HL-60/S4 treated with phorbol 12-myristate 13-acetate at 8.2 ng/mL for 4 days and 3 days (cell line): ENCODE measurements around the gene PLEKHJ1.

Experiments used
- in situ Hi-C: fragments of 300-500 bp; cut with MboI; formaldehyde crosslinking; loops from 2 replicates; pipeline ENCODE4 v1.15.0; 2022; ENCODE audit warnings: low sequenced_read_pairs

PLEKHJ1 gene

DNA sequence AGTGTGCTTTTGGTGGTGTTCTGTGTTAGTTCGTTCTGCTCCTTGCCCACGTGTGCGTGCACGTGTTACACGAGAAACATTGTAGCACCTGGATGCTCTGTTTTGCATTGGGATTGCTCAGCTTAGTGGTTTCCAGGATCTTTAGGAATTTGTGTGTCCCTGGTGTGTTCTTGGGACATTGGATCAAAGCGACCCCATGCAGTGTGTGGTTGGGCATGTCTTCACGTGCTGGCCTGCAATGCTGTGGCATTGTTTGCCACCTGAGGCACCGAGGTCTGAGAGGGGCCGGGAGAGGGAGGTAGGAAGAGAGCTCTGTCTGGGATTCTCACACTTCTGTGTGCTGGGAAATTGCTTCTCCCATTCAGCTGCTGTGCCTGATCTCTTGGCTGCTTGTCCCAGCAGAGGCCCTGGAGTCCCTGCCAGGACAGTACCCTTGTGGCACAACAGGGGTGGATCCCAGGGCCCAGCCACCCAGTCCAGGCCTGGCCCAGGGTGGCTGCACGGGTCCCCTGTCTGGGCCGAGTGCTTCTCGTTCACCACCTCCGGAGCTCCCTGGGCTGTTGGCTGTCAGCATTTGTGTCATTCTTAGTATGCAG lies 11.3 kb downstream of the PLEKHJ1 start:
- in situ Hi-C loops: no loop called here

DNA sequence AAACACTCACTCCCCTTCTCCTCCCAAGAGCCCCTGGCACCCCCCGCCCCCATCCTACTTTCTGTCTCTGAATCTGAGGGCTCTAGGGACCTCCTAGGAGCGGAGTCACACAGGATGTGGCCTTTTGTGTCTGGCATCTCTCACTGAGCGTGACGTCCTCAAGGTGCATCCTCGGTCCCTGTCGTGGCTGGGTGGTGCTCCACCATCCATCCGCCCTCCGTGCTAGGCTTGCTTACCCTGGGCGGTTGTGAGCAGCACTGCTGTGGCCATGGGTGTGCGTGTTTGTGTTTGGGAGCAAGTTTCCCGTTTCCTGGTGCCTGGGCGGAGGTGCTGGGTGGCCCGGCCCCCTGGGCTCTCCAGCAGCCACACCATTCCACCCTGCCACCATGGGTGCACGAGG lies 12.2 kb downstream of the PLEKHJ1 start:
- in situ Hi-C loops: no loop called here

DNA sequence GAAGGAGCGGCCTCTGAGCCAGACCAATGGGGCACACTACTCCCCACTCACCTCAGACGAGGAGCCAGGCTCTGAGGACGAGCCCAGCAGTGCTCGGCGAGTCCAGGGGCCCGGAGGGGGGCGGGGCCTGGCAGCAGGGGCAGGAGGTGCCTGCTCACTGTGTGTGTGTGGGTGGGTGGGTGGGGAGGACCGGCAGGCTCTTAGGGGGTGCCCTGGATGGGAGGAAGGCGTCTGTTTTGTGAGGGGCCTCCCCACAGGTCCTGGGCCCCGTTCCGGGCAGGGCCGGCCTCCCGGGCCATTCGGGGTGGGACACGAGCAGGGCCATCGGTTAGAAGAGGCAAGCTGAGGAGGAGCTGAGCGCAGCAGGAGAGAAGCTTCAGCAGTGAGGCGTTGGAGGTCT lies 12.7 kb downstream of the PLEKHJ1 start:
- in situ Hi-C loops: no loop called here

DNA sequence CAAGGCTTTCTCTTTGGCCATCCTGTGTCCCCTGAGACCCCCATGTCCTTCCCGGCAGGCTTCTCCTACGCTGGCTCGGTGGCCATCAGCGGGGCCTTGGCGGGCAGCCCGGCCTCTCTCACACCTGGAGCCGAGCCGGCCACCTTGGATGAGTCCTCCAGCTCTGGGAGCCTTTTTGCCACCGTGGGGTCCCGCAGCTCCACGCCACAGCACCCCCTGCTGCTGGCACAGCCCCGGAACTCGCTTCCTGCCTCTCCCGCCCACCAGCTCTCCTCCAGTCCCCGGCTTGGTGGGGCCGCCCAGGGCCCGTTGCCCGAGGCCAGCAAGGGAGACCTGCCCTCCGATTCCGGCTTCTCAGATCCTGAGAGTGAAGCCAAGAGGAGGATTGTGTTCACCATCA lies 14.2 kb downstream of the PLEKHJ1 start:
- in situ Hi-C loops: no loop called here

DNA sequence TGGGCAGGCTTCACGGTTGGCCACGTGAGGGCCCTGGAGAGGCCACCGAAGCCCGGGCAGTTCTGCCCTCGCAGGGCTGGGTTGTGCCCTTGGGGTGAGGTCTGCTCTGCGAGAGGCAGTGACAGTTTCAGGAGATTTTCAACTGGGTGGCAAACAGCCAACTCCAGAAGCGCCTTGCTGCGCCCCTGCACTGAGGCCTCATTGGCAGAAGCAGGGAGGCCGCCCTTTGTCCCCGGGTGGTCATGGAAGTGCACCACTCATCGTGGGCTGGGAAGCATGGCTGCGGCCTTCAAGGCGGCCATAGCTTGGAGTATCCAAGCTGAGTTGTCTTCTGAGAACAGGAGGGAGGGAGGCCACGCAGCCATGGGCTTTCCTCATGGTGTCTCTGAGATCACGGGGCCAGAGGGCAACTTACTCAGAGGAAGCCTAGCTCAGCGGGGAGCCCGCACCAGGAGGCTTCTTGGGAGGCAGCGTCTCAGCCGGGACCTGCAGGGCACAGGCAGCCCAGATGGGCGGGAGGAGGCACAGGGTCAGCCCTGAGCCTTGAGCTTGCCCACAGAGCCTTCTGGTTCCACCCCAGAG lies 14.8 kb downstream of the PLEKHJ1 start:
- in situ Hi-C loops: no loop called here

DNA sequence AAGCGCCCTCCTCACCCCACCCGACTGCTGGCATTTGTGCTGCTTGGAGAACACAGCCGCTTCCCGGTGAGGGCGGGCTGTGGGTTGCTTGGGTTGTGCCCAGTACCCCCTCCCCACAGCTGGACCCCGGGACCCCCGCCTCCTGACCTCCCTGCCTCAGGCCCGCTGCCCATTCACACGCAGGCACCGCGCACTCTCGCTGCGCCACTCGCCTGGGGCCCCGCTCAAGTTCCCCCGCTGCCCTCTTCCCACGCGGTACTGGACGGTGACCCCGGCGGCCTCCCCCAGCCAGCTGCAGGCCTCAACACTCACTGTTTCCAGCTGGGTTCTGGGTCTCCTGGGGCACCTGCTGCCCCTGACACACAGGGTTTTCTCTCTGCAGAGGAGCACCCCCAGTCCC lies 16.4 kb downstream of the PLEKHJ1 start:
- in situ Hi-C loops: no loop called here

GRCh38 chr19:2217591-2217990 lies 18.5 kb downstream of the PLEKHJ1 start:
- in situ Hi-C loops: no loop called here

DNA sequence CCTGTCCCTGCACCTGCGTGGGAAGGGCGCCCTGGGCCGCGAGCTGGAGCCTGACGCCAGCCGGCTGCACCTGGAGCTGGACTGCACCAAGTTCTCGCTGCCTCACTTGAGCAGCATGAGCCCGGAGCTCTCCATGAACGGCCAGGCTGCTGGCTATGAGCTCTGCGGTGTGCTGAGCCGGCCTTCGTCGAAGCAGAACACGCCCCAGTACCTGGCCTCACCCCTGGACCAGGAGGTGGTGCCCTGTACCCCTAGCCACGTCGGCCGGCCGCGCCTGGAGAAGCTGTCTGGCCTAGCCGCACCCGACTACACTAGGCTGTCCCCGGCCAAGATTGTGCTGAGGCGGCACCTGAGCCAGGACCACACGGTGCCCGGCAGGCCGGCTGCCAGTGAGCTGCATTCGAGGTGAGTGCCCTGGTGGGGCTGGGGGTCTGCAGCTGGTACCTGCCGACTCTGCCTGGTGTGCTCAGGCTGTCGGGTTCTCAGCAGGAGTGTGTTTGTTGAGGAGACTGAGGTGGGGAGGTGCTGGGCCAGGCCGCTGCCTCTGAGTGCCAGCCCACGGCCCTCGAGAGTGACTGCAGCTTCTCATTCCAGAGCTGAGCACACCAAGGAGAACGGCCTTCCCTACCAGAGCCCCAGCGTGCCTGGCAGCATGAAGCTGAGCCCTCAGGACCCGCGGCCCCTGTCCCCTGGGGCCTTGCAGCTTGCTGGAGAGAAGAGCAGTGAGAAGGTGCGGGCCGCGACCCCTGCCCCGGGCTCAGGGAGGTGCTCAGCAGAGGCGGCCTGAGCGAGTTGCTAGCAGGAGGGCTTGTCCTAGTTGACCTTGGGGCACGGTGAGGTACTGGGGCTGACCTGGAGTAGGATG lies 19.5 kb downstream of the PLEKHJ1 start:
- in situ Hi-C loops: no loop called here

DNA sequence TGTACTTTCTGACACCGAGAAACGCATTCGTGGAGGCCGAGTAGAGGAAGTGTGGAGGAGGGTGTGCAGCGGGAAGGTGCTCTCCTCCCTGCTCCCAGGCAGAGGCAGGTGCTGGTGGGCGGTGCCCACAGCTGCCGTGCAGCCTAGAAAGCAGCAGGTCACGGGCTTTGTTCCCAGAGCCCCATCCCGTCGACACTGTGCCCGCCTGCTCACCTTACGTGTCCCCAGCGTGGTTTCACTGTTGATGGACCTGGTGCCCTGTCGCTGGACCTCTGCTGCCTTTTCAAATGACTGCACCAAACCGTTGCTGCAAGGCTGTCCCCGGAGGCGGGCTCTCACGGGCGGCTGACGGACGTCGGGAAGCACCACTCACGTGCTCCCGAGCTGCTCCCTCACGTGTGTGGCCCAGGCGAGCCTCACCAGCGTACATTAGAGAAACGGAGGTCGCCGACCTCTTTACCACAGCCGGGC lies 20.8 kb downstream of the PLEKHJ1 start:
- in situ Hi-C loops: no loop called here

DNA sequence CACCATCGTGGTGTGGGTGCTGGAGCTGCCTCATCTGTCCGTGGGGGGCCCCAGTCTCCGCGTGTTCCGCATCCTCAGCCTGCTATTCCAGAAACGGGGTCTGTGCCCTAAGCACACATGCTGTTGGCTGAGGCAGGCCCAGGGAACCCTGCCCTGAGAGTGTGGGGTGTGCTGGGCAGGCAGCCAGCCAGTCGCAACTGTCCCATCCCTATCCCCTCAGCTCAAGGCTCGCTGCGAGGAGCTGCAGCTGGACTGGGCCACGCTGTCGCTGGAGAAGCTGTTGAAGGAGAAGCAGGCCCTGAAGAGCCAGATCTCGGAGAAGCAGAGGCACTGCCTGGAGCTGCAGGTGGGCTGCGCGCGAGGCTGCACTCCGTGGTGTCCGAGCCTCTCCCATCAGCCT lies 21.9 kb downstream of the PLEKHJ1 start:
- in situ Hi-C loops: no loop called here

GRCh38 chr19:2213799-2214198 lies 22.3 kb downstream of the PLEKHJ1 start:
- in situ Hi-C loops: no loop called here

DNA sequence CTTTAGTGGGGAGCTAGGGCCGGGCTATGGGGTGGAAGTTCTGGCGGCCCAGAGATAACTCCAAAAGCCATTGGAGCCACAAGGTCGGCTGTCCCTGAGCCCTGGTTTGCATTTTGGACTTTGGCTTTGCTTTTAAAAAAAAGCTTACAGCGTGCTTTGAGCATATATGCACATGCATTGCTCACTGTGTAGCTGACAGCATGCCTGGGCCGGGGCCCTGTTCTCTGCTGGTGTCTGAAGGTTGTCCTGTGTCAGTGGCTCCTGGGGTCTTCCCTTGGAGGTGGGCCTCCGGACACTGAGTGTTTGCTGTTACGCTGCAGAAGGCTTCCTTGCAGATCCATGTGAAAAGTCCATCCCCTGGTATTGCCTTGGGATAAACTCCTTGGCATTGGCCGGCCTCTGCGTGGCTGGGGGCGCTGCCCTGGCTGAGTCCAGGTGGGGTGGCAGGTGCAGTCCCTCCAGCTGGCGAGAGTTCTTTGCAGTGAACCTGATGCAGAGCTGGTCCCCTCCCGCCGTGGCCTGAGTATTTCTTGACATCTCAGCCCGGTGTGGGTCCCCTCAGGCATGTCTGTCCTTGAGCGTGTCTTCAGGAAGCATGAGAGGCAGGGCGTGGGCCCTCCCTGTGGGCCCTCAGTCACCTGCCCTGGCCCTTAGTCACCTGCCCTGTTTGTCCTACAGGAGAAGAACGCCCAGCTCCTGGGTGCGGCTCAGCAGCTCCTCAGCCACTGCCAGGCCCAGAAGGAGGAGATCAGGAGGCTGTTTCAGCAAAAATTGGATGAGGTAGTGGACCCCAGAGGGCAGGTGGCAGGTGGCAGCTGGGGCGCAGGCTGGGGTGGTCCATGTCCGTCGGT lies 23.0 kb downstream of the PLEKHJ1 start:
- in situ Hi-C loops: no loop called here

- in situ Hi-C loops: no loop called here
Observed at GRCh38 chr19:2210987-2211740, 25.0 kb downstream of the PLEKHJ1 start.

- in situ Hi-C loops: no loop called here
Observed at GRCh38 chr19:2210206-2210605, 25.9 kb downstream of the PLEKHJ1 start.

GRCh38 chr19:2209408-2209807 lies 26.7 kb downstream of the PLEKHJ1 start:
- in situ Hi-C loops: loop anchor here (10.0 kb wide), 1 partner anchor 55 kb away; the partner anchor contains the start of gene AP3D1

GRCh38 chr19:2208975-2209374 lies 27.2 kb downstream of the PLEKHJ1 start:
- in situ Hi-C loops: loop anchor here (10.0 kb wide), 1 partner anchor 54 kb away; the partner anchor contains the start of gene AP3D1

DNA sequence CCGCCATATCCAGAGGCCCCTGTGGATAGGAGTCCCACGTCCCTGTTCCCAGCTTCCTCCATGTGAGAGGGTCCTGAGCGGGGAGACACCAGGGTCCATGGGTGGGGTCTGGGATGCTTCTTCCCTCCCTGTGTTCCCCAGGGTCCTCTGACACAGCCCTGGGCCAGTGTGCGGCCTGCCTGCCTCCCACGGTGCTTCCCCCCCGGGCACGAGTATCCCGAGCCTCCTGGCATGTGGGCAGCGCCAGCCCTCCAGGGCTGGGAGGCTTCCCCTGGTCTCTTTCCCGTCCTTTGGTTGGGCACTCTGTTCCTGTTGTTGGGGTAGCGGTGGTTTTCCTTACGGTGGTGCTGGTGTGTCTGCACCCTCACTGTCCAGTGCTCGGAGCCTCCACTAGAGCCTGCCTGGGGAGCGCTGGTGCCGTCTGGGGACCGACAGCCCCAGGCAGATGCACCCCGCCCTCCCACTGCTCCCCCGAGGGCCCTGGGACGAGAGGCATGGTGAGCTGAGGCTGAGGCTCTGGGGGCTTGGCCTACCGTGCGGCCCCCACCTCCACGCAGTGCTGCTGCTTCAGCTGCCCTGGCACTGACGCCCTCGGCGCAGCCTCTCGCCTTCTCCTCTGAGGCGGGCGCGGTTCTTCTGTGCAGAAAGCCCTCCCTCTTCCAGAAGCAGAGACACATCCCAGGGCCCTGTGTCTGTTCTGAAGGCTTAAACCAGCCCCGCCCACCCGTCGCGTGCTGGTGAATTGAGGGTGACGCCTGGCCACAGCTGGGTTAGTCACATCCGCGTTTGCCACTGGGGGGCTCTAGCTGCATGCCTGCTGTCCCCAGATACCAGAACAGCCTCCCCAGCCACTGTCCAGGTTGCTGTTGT lies 27.9 kb downstream of the PLEKHJ1 start:
- in situ Hi-C loops: loop anchor here (10.0 kb wide), 1 partner anchor 53 kb away; the partner anchor contains the start of gene AP3D1

GRCh38 chr19:2207008-2207407 lies 29.1 kb downstream of the PLEKHJ1 start:
- in situ Hi-C loops: loop anchor here (10.0 kb wide), 1 partner anchor 52 kb away; the partner anchor contains the start of gene AP3D1

DNA sequence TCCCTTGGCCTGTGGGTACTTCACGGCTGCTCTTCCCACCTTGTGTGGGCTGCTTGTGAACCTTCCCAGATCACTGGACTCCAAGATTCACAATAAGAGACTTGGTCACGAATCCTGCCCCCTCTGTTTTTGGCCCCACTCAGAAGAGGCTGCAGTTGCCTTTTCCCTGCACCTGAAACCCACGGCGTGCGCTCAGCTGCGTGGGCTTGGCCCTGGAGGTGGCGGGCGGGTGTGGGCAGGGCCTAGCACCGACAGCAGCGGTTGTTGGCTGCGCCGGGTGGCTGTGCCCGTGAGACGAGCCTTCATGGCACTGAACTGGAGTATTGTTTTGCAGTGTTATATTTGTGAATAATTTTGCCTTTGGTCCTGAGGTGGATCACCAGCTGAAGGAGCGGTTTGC lies 33.8 kb downstream of the PLEKHJ1 start:
- in situ Hi-C loops: loop anchor here (10.0 kb wide), 1 partner anchor 48 kb away; the partner anchor contains the start of gene AP3D1
